ENCODE results near the gene IL13RA1.

- TF ChIP-seq CTCF (IDR thresholded peaks at IDR 0.05; ENCODE audit: low read depth, low read length, missing input control) (no peak), REST (IDR thresholded peaks at IDR 0.05) (no peak), RXRA (IDR thresholded peaks at IDR 0.05) (no peak), RAD21 (IDR thresholded peaks at IDR 0.05) (no peak), ZBTB33 (IDR thresholded peaks at IDR 0.05) (no peak), TAF1 (conservative IDR thresholded peaks at IDR 0.05) (no peak), EGR1 (IDR thresholded peaks at IDR 0.05; ENCODE audit: low read depth in 2 of 2) (no peak)
Observed at GRCh38 chrX:118758511-118758910, 31.1 kb downstream of the IL13RA1 start.

Measured in liver (tissue), 3 donors.